ENCODE measurements around the gene MOGAT3. TPM values are rescaled to one million over a fixed set of nuclear protein-coding genes. Genes with fewer than 3 reads are reported as not detected.

MOGAT3 gene
- total and polyA plus RNA-seq, 2 of the 4 experiments (the other 2 are of a cell fraction): not detected

DNA sequence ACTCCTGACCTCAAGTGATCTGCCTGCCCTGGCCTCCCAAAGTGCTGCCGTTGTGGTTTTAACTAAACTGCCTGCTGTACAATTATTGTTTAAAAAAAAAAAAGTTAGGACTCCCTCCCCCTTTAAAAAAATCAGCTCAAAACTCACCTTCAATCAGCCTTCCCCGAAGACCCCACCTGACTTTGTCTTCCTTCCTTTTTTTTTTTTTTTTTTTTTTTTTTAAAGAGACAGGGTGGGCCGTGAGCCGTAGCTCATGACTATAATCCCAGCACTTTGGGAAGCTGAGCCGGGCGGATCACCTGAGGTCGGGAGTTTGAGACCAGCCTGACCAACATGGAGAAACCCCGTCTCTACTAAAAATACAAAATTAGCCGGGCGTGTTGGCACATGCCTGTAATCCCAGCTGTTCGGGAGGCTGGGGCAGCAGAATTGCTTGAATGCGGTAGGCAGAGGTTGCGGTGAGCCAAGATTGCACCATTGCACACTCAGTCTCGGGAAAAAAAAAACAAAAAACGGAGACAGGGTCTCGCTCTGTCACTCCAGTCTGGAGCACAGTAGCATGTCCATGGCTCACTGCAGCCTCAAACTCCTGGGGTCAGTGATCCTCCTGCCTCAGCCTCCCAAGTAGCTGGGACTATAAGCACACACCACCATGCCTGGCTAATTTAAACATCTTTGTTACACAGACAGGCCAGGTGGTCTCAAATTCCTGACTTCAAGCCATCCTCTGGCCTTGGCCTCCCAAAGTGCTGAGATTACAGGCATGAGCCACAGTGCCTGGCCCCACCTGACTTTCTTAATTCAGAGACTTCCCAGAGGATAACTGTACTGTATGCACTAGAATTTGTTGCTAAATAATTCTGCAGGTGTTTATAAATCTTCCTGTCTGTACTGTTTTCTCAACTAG is 40.9 kb upstream of the MOGAT3 start:
- Histone ChIP-seq H3K18ac (ENCODE audit: low read depth, low read length) (no peak overlapping the region), H3K56ac (ENCODE audit: extremely low read depth, insufficient read depth, low read length) (no peak overlapping the region), H4K8ac (ENCODE audit: low read depth in 2 of 2, low read length in 2 of 2) (no peak overlapping the region), H3K27me3 (ENCODE audit: control insufficient read depth, insufficient read depth, low read length) (no peaks in the 10 kb centered on the region), H3K9me3 (ENCODE audit: control insufficient read depth, insufficient read depth, low read length) (no peaks in the 10 kb centered on the region), H3K4me1 (ENCODE audit: control insufficient read depth, insufficient read depth, low read length) (peaks cover 10% of the 10 kb centered on the region), H2BK15ac (ENCODE audit: low read depth, low read length) (no peak overlapping the region), H2AK9ac (replicated peaks; ENCODE audit: low read depth, low read length, poor library complexity) (no peak overlapping the region), H3K23ac (ENCODE audit: low read depth, low read length) (no peak overlapping the region), H3K14ac (replicated peaks; ENCODE audit: low read depth, low read length) (no peak overlapping the region), H2AK5ac (ENCODE audit: low read depth, low read length) (no peak overlapping the region), H3K9me1 (ENCODE audit: insufficient read depth, low read length) (no peaks in the 10 kb centered on the region; the same call in 1 of the 2 replicates), H2BK20ac (ENCODE audit: low read depth, low read length) (no peak overlapping the region), H3K4me2 (ENCODE audit: low read depth, low read length) (no peak overlapping the region), H3K9ac (ENCODE audit: low read depth, low read length) (no peak overlapping the region), H3K4me3 (ENCODE audit: insufficient read depth, low read depth, low read length) (no peak overlapping the region), H2BK120ac (ENCODE audit: low read depth, low read length) (no peak overlapping the region), H4K5ac (ENCODE audit: low read depth, low read length) (no peak overlapping the region), H3K27ac (ENCODE audit: insufficient read depth, low read length) (no peak overlapping the region), H2BK5ac (ENCODE audit: low read depth, low read length, poor library complexity, severe bottlenecking) (no peak overlapping the region), H3K4ac (ENCODE audit: low read depth, low read length) (no peak overlapping the region), H4K91ac (ENCODE audit: insufficient read depth, low read depth, low read length) (no peak overlapping the region), H4K20me1 (ENCODE audit: insufficient read depth, low read length) (peaks cover 21% of the 10 kb centered on the region), H3K36me3 (ENCODE audit: control insufficient read depth, insufficient read depth, low read length) (peaks cover 34% of the 10 kb centered on the region), H2AFZ (replicated peaks; ENCODE audit: low read length, poor library complexity) (no peak overlapping the region), H3K79me1 (ENCODE audit: low read depth in 1 of 2, low read length in 2 of 2) (peaks cover 24 to 58% of the 10 kb centered on the region in 2 experiments)
- DNase-seq (no peak), ATAC-seq (ENCODE audit: low read depth) (no peak)
- no TSS peak for BruUV-seq (replicated peaks)
- in situ Hi-C loops (cut with MboI; ENCODE audit: low sequenced_read_pairs): no loop called here
- dilution Hi-C loops (cut with HindIII; ENCODE audit: low sequenced_read_pairs, unreplicated experiment): no loop called here
- POLR2A ChIA-PET (ENCODE audit: unreplicated experiment): no interaction called here
- TF ChIP-seq, protein P1, sequence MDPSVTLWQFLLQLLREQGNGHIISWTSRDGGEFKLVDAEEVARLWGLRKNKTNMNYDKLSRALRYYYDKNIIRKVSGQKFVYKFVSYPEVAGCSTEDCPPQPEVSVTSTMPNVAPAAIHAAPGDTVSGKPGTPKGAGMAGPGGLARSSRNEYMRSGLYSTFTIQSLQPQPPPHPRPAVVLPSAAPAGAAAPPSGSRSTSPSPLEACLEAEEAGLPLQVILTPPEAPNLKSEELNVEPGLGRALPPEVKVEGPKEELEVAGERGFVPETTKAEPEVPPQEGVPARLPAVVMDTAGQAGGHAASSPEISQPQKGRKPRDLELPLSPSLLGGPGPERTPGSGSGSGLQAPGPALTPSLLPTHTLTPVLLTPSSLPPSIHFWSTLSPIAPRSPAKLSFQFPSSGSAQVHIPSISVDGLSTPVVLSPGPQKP (IDR thresholded peaks at IDR 0.05; ENCODE audit: borderline replicate concordance, low read depth, low read length): no peak
- TF ChIP-seq USF2 (IDR thresholded peaks at IDR 0.05; ENCODE audit: low read depth, low read length) (no peak), CHD1 (IDR thresholded peaks at IDR 0.05; ENCODE audit: low read depth, low read length) (no peak), SMC3 (IDR thresholded peaks at IDR 0.05; ENCODE audit: low read depth, low read length) (no peak), RFX5 (IDR thresholded peaks at IDR 0.05; ENCODE audit: low read depth, low read length) (no peak), RAD21 (IDR thresholded peaks at IDR 0.05; ENCODE audit: low read length) (no peak)
- CTCF ChIA-PET: no interaction called here
- intact Hi-C loops (cut with micrococcal nuclease): no loop called here
- 100% methylated on average over 2 of the region's 16 CpGs; no CpG with 5 or more reads in 1 of the 2 experiments for WGBS, 2 experiments (ENCODE audit: extremely low coverage in 2 of 2, insufficient read length in 1 of 2)

Measured in IMR-90 (cell line).